ENCODE data around the gene INPP5K.
A peak's percentile ranks its signal among the peaks of the same experiment; 100 is the strongest.
"Not testable (repeated sequence)": the region's sequence is repeated elsewhere in the genome, so short reads cannot be mapped to it uniquely, and the experiment has no call there.

INPP5K gene

DNA sequence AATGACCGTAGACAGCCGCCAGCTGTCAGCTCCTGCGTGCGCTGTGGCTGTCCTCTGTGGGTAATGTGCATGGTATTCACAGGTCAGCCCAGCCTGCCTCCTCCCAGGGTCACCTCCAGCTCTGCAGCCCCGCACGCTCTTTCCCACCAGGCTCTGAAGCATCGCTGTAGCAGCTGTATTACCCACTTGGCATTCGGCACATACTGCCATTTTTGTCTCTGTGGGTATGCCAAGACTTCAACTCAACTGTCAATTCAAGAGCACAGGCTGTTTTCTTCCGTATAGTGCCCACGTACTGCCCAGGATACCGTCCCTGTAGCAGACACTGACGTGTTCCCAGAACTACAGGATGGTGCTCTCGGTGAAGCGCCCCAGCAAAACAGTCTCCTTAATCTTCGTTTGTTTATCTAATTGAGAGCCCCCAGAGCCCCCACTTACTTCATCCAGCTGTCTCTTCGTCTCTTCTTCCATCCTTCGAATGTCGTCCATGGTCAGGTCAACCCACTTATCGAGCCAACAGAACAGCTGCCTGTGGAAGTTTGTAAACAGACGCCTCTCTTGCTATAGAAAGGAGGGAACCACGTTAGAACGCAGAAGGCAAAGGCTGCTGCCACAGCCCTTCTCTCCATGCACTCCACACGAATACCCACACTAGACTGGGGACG is 17.4 kb upstream of the INPP5K start:
- no peak overlapping the region for H3K4me3 ChIP-seq (ENCODE audit: low read depth, low read length)
- TF ChIP-seq, protein P1, sequence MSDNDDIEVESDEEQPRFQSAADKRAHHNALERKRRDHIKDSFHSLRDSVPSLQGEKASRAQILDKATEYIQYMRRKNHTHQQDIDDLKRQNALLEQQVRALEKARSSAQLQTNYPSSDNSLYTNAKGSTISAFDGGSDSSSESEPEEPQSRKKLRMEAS (IDR thresholded peaks at IDR 0.05; ENCODE audit: low read depth, low read length): no peak
- TF ChIP-seq MYC (IDR thresholded peaks at IDR 0.05; ENCODE audit: low read depth, low read length): no peak
- TF ChIP-seq POLR2A (IDR thresholded peaks at IDR 0.05; ENCODE audit: extremely low read depth, insufficient read length): no peak
- TF ChIP-seq, protein P2, sequence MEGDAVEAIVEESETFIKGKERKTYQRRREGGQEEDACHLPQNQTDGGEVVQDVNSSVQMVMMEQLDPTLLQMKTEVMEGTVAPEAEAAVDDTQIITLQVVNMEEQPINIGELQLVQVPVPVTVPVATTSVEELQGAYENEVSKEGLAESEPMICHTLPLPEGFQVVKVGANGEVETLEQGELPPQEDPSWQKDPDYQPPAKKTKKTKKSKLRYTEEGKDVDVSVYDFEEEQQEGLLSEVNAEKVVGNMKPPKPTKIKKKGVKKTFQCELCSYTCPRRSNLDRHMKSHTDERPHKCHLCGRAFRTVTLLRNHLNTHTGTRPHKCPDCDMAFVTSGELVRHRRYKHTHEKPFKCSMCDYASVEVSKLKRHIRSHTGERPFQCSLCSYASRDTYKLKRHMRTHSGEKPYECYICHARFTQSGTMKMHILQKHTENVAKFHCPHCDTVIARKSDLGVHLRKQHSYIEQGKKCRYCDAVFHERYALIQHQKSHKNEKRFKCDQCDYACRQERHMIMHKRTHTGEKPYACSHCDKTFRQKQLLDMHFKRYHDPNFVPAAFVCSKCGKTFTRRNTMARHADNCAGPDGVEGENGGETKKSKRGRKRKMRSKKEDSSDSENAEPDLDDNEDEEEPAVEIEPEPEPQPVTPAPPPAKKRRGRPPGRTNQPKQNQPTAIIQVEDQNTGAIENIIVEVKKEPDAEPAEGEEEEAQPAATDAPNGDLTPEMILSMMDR (IDR thresholded peaks at IDR 0.05; ENCODE audit: low read depth, low read length): no peak
- no peak for DNase-seq (ENCODE audit: low read depth)

DNA sequence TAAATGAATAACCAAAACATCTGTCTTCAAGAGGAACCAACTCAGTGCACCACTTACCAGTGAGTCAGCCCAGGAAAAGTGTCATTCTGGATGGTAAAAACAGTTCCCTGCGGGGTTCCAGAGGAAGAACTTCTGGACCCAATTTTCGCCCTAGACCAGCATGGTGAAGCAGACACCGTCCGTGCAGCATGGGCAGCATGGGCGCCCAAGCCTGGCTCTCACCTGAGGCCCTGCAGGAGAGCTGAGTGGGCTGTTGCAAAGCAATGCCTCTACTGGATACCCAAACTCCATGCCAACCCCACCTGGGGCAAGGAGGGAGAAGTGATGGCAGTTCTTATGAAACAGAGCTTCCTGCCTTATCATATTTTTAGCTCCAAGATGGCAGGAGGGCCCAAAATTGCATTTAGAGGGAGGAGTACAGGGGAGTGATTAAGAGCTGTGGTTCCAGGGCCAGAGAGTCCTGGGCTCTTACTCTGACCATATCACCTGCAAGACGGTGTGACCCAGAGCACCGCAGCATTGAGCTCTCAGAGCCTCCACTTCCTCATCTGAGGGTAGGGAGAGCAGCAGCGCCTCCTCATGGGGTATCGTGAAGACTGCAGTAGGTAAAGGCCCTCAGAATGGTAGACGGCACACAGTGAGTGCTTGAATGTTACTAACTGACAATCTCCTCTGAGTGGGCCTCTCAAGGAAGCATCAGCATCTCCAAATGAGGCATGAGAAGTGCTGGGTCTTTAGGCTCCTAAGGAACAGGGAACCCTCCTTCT is 16.6 kb upstream of the INPP5K start:
- H3K4me3 ChIP-seq (ENCODE audit: low read depth, low read length): no peak overlapping the region
- TF ChIP-seq, protein P1 (IDR thresholded peaks at IDR 0.05; ENCODE audit: low read depth, low read length): no peak
- TF ChIP-seq, protein P2 (IDR thresholded peaks at IDR 0.05; ENCODE audit: low read depth, low read length): peak; percentile 54
- DNase-seq (ENCODE audit: low read depth): peak; percentile 65

DNA sequence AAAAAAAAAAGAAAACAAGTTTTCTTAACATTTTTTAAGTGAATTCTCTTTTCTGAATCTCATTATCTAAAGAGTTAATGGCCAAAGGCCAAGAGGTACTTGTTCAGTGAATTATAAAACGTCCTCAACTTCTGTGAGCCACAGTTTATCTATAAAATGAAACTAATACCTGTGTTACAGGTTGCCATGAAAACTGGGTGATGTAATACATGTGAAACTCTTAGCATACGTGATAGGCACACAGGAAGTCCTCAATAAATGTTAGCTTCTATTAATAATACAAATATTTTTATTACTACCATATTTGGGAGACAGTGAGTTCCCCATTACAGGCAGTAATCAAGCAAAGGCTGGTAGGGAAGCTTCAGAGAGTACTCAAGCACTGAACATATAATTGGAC is 13.5 kb upstream of the INPP5K start:
- no peak for DNase-seq (ENCODE audit: low read depth)
- no peak for TF ChIP-seq POLR2A (IDR thresholded peaks at IDR 0.05; ENCODE audit: extremely low read depth, insufficient read length)
- TF ChIP-seq, protein P1 (IDR thresholded peaks at IDR 0.05; ENCODE audit: low read depth, low read length): no peak
- TF ChIP-seq, protein P2 (IDR thresholded peaks at IDR 0.05; ENCODE audit: low read depth, low read length): no peak
- TF ChIP-seq MYC (IDR thresholded peaks at IDR 0.05; ENCODE audit: low read depth, low read length): no peak
- no peak overlapping the region for H3K4me3 ChIP-seq (ENCODE audit: low read depth, low read length)

DNA sequence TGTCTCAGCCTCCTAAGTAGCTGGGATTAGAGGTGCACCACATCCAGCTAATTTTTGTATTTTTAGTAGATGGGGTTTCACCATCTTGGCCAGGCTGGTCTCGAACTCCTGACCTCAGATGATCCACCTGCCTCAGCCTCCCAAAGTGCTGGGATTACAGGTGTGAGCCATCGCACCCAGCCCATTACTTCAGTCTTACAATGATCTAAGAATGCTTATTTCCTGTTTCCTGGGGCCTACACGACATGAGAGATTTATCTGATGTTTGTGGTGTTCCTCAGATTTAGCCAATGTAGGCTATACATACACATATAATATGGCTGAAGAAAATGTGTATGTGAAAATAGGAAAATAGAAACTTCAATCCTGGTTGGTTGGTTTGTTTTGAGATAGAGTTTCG is 10.5 kb upstream of the INPP5K start:
- not testable (repeated sequence) for H3K4me3 ChIP-seq (ENCODE audit: low read depth, low read length); DNase-seq (ENCODE audit: low read depth)

DNA sequence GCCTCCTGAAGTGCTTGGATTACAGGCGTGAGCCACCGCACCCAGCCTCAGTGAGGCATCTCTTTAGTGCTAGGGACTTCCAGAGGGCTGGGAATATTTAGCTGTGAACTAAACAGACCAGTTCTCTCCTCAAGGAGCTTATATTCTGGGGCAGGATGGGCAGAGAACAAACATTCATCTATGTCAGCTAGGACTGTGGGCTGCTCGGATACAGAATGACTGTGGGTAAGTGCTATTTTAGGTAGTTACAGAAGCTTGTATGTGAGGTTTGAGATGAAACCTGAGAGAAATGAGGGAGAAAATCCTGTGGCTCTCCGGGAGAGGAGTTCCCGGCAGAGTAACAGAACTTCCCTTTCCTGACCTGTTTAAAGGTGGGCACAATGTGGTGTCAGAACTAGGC is 6.2 kb upstream of the INPP5K start:
- TF ChIP-seq, protein P1 (IDR thresholded peaks at IDR 0.05; ENCODE audit: low read depth, low read length): no peak
- TF ChIP-seq POLR2A (IDR thresholded peaks at IDR 0.05; ENCODE audit: extremely low read depth, insufficient read length) (no peak), MYC (IDR thresholded peaks at IDR 0.05; ENCODE audit: low read depth, low read length) (no peak)
- TF ChIP-seq, protein P2 (IDR thresholded peaks at IDR 0.05; ENCODE audit: low read depth, low read length): no peak
- DNase-seq (ENCODE audit: low read depth): no peak
- H3K4me3 ChIP-seq (ENCODE audit: low read depth, low read length): no peak overlapping the region

DNA sequence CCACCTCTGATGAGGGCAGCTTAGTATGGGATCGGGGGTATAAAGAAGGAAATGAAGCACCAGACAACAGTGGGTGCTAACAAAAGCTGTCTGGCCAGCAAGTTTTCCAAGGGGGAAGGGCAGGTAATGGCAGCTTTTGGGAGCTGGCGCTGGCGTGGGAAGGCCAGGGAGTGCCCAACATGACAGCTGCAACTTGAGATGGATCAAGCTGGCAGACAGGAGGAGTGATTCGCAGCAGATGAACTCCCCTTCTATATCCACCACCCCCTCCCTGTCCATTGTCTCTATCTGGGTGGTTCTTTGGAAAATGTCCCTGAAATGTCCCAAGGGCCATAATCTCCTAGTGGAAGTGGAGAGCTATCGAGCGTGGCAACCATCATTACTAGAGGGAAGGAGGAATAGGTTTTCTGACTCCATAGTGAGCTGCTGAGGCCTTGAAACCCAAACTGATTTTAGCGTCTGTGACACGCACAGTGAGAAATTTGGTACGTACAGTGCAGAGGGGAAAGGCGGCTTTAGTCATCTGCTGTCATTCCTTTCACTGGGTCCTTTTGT is 4.8 kb upstream of the INPP5K start:
- no peak for DNase-seq (ENCODE audit: low read depth)
- TF ChIP-seq, protein P2 (IDR thresholded peaks at IDR 0.05; ENCODE audit: low read depth, low read length): no peak
- TF ChIP-seq, protein P1 (IDR thresholded peaks at IDR 0.05; ENCODE audit: low read depth, low read length): no peak
- TF ChIP-seq MYC (IDR thresholded peaks at IDR 0.05; ENCODE audit: low read depth, low read length): no peak
- no peak for TF ChIP-seq POLR2A (IDR thresholded peaks at IDR 0.05; ENCODE audit: extremely low read depth, insufficient read length)
- H3K4me3 ChIP-seq (ENCODE audit: low read depth, low read length): no peak overlapping the region

All from NB4 (cell line).